Endothelial cell of umbilical vein (primary cell): ENCODE data around the gene VAPB.

Experiments used
- CTCF ChIP-seq, 2 donors: IDR thresholded peaks; 1 replicate in 1 of 2; 2 replicates in 1 of 2; pipeline ENCODE4 v1.5.1; 2011; ENCODE audit warnings: low read length in 2 of 2, mild to moderate bottlenecking in 2 of 2, moderate library complexity in 2 of 2, control low read depth in 1 of 2, inconsistent platforms in 1 of 2, low read depth in 1 of 2; ENCODE audit not compliant: insufficient read depth in 1 of 2; ENCODE audit errors: extremely low read depth in 1 of 2
- EZH2 ChIP-seq: IDR thresholded peaks from 2 replicates; pipeline ENCODE4 v1.6.1; 2012; ENCODE audit warnings: borderline replicate concordance, low read depth, mild to moderate bottlenecking, moderate library complexity, low read length, inconsistent platforms; ENCODE audit not compliant: severe bottlenecking
- FOS ChIP-seq: IDR thresholded peaks from 2 replicates; pipeline ENCODE4 v1.6.1; 2011; ENCODE audit warnings: mild to moderate bottlenecking, low read length, moderate library complexity, borderline replicate concordance; ENCODE audit not compliant: insufficient read depth
- JUN ChIP-seq: IDR thresholded peaks from 2 replicates; pipeline ENCODE4 v1.6.1; 2011; ENCODE audit warnings: borderline replicate concordance, low read depth; ENCODE audit not compliant: insufficient read length, insufficient read depth
- MAX ChIP-seq: IDR thresholded peaks from 2 replicates; pipeline ENCODE4 v1.6.1; 2011; ENCODE audit not compliant: insufficient read depth, insufficient read length
- MYC ChIP-seq: IDR thresholded peaks from one replicate; pipeline ENCODE4 v1.6.1; 2011; ENCODE audit warnings: mild to moderate bottlenecking, low read depth, low read length
- POLR2A ChIP-seq: IDR thresholded peaks from 2 replicates; pipeline ENCODE4 v1.6.1; 2012; ENCODE audit warnings: low read depth, mild to moderate bottlenecking, control low read depth, low read length
- POLR2AphosphoS5 ChIP-seq: IDR thresholded peaks from 2 replicates; pipeline ENCODE4 v1.6.1; 2012; ENCODE audit warnings: low read depth, mild to moderate bottlenecking, control low read depth, low read length, moderate library complexity; ENCODE audit not compliant: insufficient read depth

- TF ChIP-seq POLR2A, result no peak
- TF ChIP-seq CTCF (IDR thresholded peaks at IDR 0.05; ENCODE audit: extremely low read depth in 1 of 2, insufficient read depth in 1 of 2, low read depth in 1 of 2, low read length in 2 of 2), result no peak
- no peak for TF ChIP-seq EZH2
- no peak for TF ChIP-seq MYC
- no peak for TF ChIP-seq POLR2AphosphoS5
- no peak for TF ChIP-seq MAX
- no peak for TF ChIP-seq JUN
- TF ChIP-seq FOS, result no peak
Observed at GRCh38 chr20:58497724-58498469, 108.9 kb downstream of the VAPB start.
